H1 (cell line): ENCODE data around the gene COL4A2. TPM values are rescaled to one million over a fixed set of nuclear protein-coding genes. Genes with fewer than 3 reads are reported as not detected.

Source experiments
- CTCF ChIA-PET: fragments of 300-600 bp; sonication (Branson Sonifier 250); formaldehyde crosslinking; loops from one replicate; lab custom pipeline; 2021; ENCODE audit not compliant: partially characterized antibody; lab: Charles Lee
- POLR2A ChIA-PET: fragments of 300-600 bp; sonication (Branson Sonifier 250); formaldehyde crosslinking; loops from one replicate; lab custom pipeline; 2021; ENCODE audit warnings: inconsistent platforms; ENCODE audit not compliant: partially characterized antibody; lab: Charles Lee
- DNase-seq, 2 experiments: peaks; one replicate each; pipeline versions ENCODE4 v3.0.0 to v3.0.0-alpha.2; 2010 to 2022; ENCODE audit warnings: low spot score in 2 of 2, low read depth in 1 of 2, mixed read lengths in 1 of 2
- FAIRE-seq: peaks from 2 replicates; lab custom pipeline; 2011; peaks lifted over from hg19 to GRCh38; lab: Jason Lieb, UNC
- H2AFZ ChIP-seq: 2 replicates; pipeline ENCODE4 v1.8.1; 2012; ENCODE audit warnings: low read length, inconsistent platforms
- H2AK5ac ChIP-seq: 2 replicates; pipeline ENCODE4 v1.6.1; 2013; ENCODE audit warnings: low read depth, low read length
- H2BK120ac ChIP-seq: replicated peaks from 2 replicates; pipeline ENCODE3; 2013; ENCODE audit warnings: low read depth, low read length, inconsistent platforms
- H2BK12ac ChIP-seq: 2 replicates; pipeline ENCODE4 v1.6.1; 2013; ENCODE audit warnings: low read depth, low read length
- H2BK15ac ChIP-seq: 2 replicates; pipeline ENCODE4 v1.6.1; 2013; ENCODE audit warnings: low read length
- H2BK20ac ChIP-seq: 2 replicates; pipeline ENCODE4 v1.6.1; 2013; ENCODE audit warnings: low read length
- H2BK5ac ChIP-seq: 2 replicates; pipeline ENCODE4 v1.6.1; 2013; ENCODE audit warnings: low read depth, low read length
- H3K14ac ChIP-seq: 2 replicates; pipeline ENCODE4 v1.6.1; 2013; ENCODE audit warnings: inconsistent platforms; ENCODE audit not compliant: insufficient read length
- H3K18ac ChIP-seq: 2 replicates; pipeline ENCODE4 v1.6.1; 2013; ENCODE audit warnings: low read length; ENCODE audit errors: extremely low read depth
- H3K23ac ChIP-seq: 2 replicates; pipeline ENCODE4 v1.6.1; 2013; ENCODE audit warnings: inconsistent platforms; ENCODE audit not compliant: insufficient read length
- H3K23me2 ChIP-seq: 2 replicates; pipeline ENCODE4 v1.6.1; 2013; ENCODE audit warnings: low read depth, low read length
- H3K27ac ChIP-seq: 2 replicates; pipeline ENCODE4 v1.6.1; 2011; ENCODE audit warnings: low read depth, low read length, inconsistent platforms
- H3K27me3 ChIP-seq, 4 experiments: replicated peaks in 1 of 4; 1 replicate in 1 of 4; 2 replicates in 3 of 4; pipeline versions ENCODE4 v1.6.1 to v1.8.1; 2011 to 2013; ENCODE audit warnings: low read length in 3 of 4, mild to moderate bottlenecking in 3 of 4, inconsistent platforms in 2 of 4, mixed read lengths in 2 of 4, moderate library complexity in 1 of 4; ENCODE audit not compliant: control insufficient read depth in 3 of 4, insufficient read depth in 3 of 4; ENCODE audit errors: extremely low read depth in 1 of 4
- H3K36me3 ChIP-seq, 4 experiments: 2 replicates each; pipeline versions ENCODE4 v1.6.1 to v1.8.1; 2011 to 2013; ENCODE audit warnings: mild to moderate bottlenecking in 4 of 4, low read length in 3 of 4, moderate library complexity in 2 of 4, control low read depth in 1 of 4, inconsistent platforms in 1 of 4; ENCODE audit not compliant: insufficient read depth in 4 of 4, control insufficient read depth in 2 of 4
- H3K4ac ChIP-seq: replicated peaks from 2 replicates; pipeline ENCODE3; 2013; ENCODE audit warnings: low read length, low read depth, mixed read lengths, inconsistent platforms; ENCODE audit not compliant: insufficient read length
- H3K4me1 ChIP-seq, 4 experiments: replicated peaks in 1 of 4; 1 replicate in 1 of 4; 2 replicates in 3 of 4; pipeline versions ENCODE4 v1.6.1 to v1.8.1; 2011 to 2013; ENCODE audit warnings: low read length in 3 of 4, inconsistent platforms in 2 of 4, mixed read lengths in 1 of 4; ENCODE audit not compliant: insufficient read depth in 4 of 4, control insufficient read depth in 3 of 4
- H3K4me2 ChIP-seq, 2 experiments: 2 replicates each; pipeline versions ENCODE4 v1.6.1 to v1.8.1; 2011 to 2013; ENCODE audit warnings: low read depth in 2 of 2, low read length in 2 of 2, control low read depth in 1 of 2, inconsistent platforms in 1 of 2, mild to moderate bottlenecking in 1 of 2; ENCODE audit not compliant: insufficient read depth in 1 of 2
- H3K4me3 ChIP-seq, 4 experiments: fragments of 200-600, 300-600 bp in 1 of 4; sonication (generic), shearing (Covaris generic), sonication (Bioruptor Twin) in 1 of 4; 2 replicates each; pipeline versions ENCODE4 v1.5.1 to v1.8.1; 2011 to 2016; ENCODE audit warnings: low read length in 4 of 4, low read depth in 3 of 4, control low read depth in 2 of 4, inconsistent platforms in 2 of 4, mild to moderate bottlenecking in 2 of 4, mixed read lengths in 1 of 4, moderate library complexity in 1 of 4; ENCODE audit not compliant: insufficient read depth in 2 of 4; ENCODE audit errors: extremely low read depth in 1 of 4
- H3K56ac ChIP-seq: replicated peaks from 2 replicates; pipeline ENCODE3; 2013; ENCODE audit warnings: low read depth, mild to moderate bottlenecking, mixed read lengths, low read length, inconsistent platforms; ENCODE audit not compliant: insufficient read length
- H3K79me1 ChIP-seq: 2 replicates; pipeline ENCODE4 v1.6.1; 2013; ENCODE audit warnings: low read depth, low read length, control low read depth
- H3K79me2 ChIP-seq, 2 experiments: 2 replicates each; pipeline versions ENCODE4 v1.6.1 to v1.8.1; 2012 to 2013; ENCODE audit warnings: low read length in 2 of 2, mild to moderate bottlenecking in 2 of 2, inconsistent platforms in 1 of 2; ENCODE audit not compliant: insufficient read depth in 2 of 2, control insufficient read depth in 1 of 2
- H3K9ac ChIP-seq, 4 experiments: replicated peaks in 1 of 4; 1 replicate in 1 of 4; 2 replicates in 3 of 4; pipeline versions ENCODE4 v1.6.1 to v1.8.1; 2011 to 2013; ENCODE audit warnings: low read depth in 3 of 4, low read length in 3 of 4, control low read depth in 2 of 4, mild to moderate bottlenecking in 2 of 4, moderate library complexity in 2 of 4, inconsistent platforms in 1 of 4; ENCODE audit errors: extremely low read depth in 1 of 4
- H3K9me3 ChIP-seq, 2 experiments: 2 replicates each; pipeline versions ENCODE4 v1.6.1 to v1.8.1; 2012 to 2013; ENCODE audit warnings: mild to moderate bottlenecking in 2 of 2, moderate library complexity in 2 of 2, control low read depth in 1 of 2, inconsistent platforms in 1 of 2, low read depth in 1 of 2, low read length in 1 of 2, mixed read lengths in 1 of 2; ENCODE audit not compliant: insufficient read depth in 2 of 2
- H4K20me1 ChIP-seq, 2 experiments: replicated peaks in 1 of 2; 2 replicates each; pipeline versions ENCODE3 to v1.8.1; 2011 to 2013; ENCODE audit warnings: inconsistent platforms in 2 of 2, low read length in 2 of 2, mild to moderate bottlenecking in 1 of 2; ENCODE audit not compliant: insufficient read depth in 2 of 2, control insufficient read depth in 1 of 2
- H4K5ac ChIP-seq: 2 replicates; pipeline ENCODE4 v1.6.1; 2013; ENCODE audit warnings: low read length, low read depth, mixed read lengths, inconsistent platforms; ENCODE audit not compliant: insufficient read length
- H4K8ac ChIP-seq: 2 replicates; pipeline ENCODE4 v1.8.0; 2013; ENCODE audit warnings: mild to moderate bottlenecking, moderate library complexity, low read length, inconsistent platforms; ENCODE audit not compliant: insufficient read depth; ENCODE audit errors: extremely low read depth
- H4K91ac ChIP-seq: replicated peaks from 2 replicates; pipeline ENCODE3; 2013; ENCODE audit warnings: low read length, mixed read lengths, inconsistent platforms; ENCODE audit not compliant: insufficient read length
- ASH2L ChIP-seq: fragments of 200-600, 300-600 bp; sonication (generic); IDR thresholded peaks from one replicate; pipeline ENCODE4 v1.7.1; 2017; ENCODE audit warnings: low read length
- BRCA1 ChIP-seq: IDR thresholded peaks from 2 replicates; pipeline ENCODE4 v1.6.1; 2012; ENCODE audit warnings: low read depth, low read length, improper control_type of control experiment
- CBX5 ChIP-seq: fragments of 300-800, 300-1000 bp; sonication (generic); IDR thresholded peaks from 2 replicates; pipeline ENCODE4 v1.7.1; 2016; ENCODE audit warnings: antibody characterized with exemption, low read length, low read depth
- GTF2F1 ChIP-seq: IDR thresholded peaks from 2 replicates; pipeline ENCODE4 v1.6.1; 2012; ENCODE audit warnings: low read depth, low read length, improper control_type of control experiment, borderline replicate concordance
- HDAC6 ChIP-seq: IDR thresholded peaks from one replicate; pipeline ENCODE4 v1.7.1; 2012; ENCODE audit warnings: low read depth, mild to moderate bottlenecking, inconsistent platforms, low read length, moderate library complexity
- KDM1A ChIP-seq: fragments of 200-600, 300-600 bp; sonication (generic); IDR thresholded peaks from 2 replicates; pipeline ENCODE4 v1.7.1; 2016; ENCODE audit warnings: mild to moderate bottlenecking, low read length, borderline replicate concordance
- MAFK ChIP-seq: IDR thresholded peaks from 2 replicates; pipeline ENCODE4 v1.6.1; 2012; ENCODE audit warnings: low read depth, mild to moderate bottlenecking, improper control_type of control experiment, low read length
- SP1 ChIP-seq: IDR thresholded peaks from 2 replicates; pipeline ENCODE4 v1.6.1; 2011; ENCODE audit warnings: low read depth, low read length
- SP2 ChIP-seq: IDR thresholded peaks from 2 replicates; pipeline ENCODE4 v1.6.1; 2012; ENCODE audit warnings: mild to moderate bottlenecking, low read length, inconsistent platforms
- WGBS, 2 experiments: shearing (Covaris generic) in 1 of 2; methylation state at CpG; one replicate each; pipeline versions ENCODE4 v1.1.6 to v1.1.7; 2013 to 2015; ENCODE audit warnings: low lambda C conversion rate in 2 of 2, mixed read lengths in 2 of 2, inconsistent platforms in 1 of 2, low coverage in 1 of 2, missing lambda C conversion rate in 1 of 2; ENCODE audit not compliant: insufficient replicate concordance in 2 of 2, insufficient coverage in 1 of 2, insufficient read length in 1 of 2; ENCODE audit errors: extremely low coverage in 1 of 2, missing lambda C conversion rate in 1 of 2; 5-methylcytosine and 5-hydroxymethylcytosine counted together
- polyA plus RNA-seq, 7 experiments: library from polyadenylated mRNA; depleted of rRNA in 3 of 7; stranded (reverse) in 5 of 7; unstranded in 2 of 7; fragments of >200 nt in 5 of 7; fragments of 200-250 nt in 2 of 7; gene quantifications; 1 replicate in 5 of 7; 2 replicates in 1 of 7; 4 replicates in 1 of 7; pipeline versions ENCODE4 v1.2.1 to v1.2.3, GENCODE V29; 2011 to 2013; ENCODE audit warnings: missing spikeins in 2 of 7, mixed read lengths in 2 of 7
- total RNA-seq: library from RNA; stranded (reverse); fragmentation: NEBNext Ultra II Directional; extraction: Animal tissue kit (Norgen Biotek cat#: 25700); gene quantifications from 2 replicates; pipeline ENCODE4 v1.2.1, GENCODE V29; 2021

The COL4A2 gene
- total and polyA plus RNA-seq, 2 of the 8 experiments (the other 6 are each of a cell fraction or from before 2014, with no cell fraction given) = 80.4 to 87.3 TPM

DNA sequence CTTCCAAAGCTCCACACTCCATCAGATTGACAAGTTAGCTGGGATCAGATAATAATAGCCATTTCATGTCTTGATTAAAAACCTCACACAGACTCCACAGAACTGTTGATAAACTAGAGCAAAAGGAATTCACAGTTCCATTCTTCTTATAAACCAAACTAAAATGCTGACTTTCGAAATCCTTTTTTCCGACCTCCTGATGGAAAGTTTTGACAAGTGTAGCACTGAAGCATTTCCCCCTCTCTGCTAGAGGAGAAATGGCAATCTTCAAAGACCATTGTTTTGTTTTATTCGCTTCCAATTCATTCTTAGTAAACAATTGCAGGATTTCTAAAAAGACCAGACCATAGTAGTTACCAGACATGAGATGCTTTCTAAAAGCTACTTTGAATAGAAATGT lies 58.8 kb downstream of the COL4A2 start:
- no peak for FAIRE-seq
- Histone ChIP-seq H3K36me3 (no peaks in the 10 kb centered on the region), H3K14ac (no peak overlapping the region), H2BK12ac (no peak overlapping the region), H2BK120ac (no peak overlapping the region), H3K9ac (no peak overlapping the region), H3K23me2 (no peaks in the 10 kb centered on the region), H3K4me3 (no peak overlapping the region), H3K4me2 (no peak overlapping the region), H3K56ac (no peak overlapping the region), H2AK5ac (no peak overlapping the region), H2BK15ac (no peak overlapping the region), H3K9me3 (no peaks in the 10 kb centered on the region), H2AFZ (no peak overlapping the region), H3K27me3 (no peaks in the 10 kb centered on the region), H3K4ac (no peak overlapping the region), H3K4me1 (no peaks in the 10 kb centered on the region), H4K91ac (no peak overlapping the region), H2BK20ac (no peak overlapping the region), H3K79me1 (no peaks in the 10 kb centered on the region), H2BK5ac (no peak overlapping the region), H3K18ac (no peak overlapping the region), H3K27ac (no peak overlapping the region), H3K23ac (no peak overlapping the region), H4K5ac (no peak overlapping the region), H4K20me1 (no peaks in the 10 kb centered on the region), H4K8ac (no peak overlapping the region), H3K79me2 (no peaks in the 10 kb centered on the region)
- CTCF ChIA-PET = interaction anchor here (0.6 to 2.2 kb wide), 6 partner anchors 9 to 46 kb away, joined by 3 to 9 read pairs (median 4); no protein-coding TSS in a partner anchor
- TF ChIP-seq HDAC6 = no peak
- no peak for TF ChIP-seq MAFK
- no peak for TF ChIP-seq ASH2L
- no peak for TF ChIP-seq SP2
- no peak for TF ChIP-seq BRCA1
- TF ChIP-seq GTF2F1 = no peak
- TF ChIP-seq KDM1A = no peak
- TF ChIP-seq SP1 = no peak
- TF ChIP-seq CBX5 = no peak
- POLR2A ChIA-PET = no interaction called here
- no peak for DNase-seq
- WGBS, 2 experiments = 91% methylated on average over 3 of the region's 3 CpGs; no CpG with 5 or more reads in 1 of the 2 experiments
